Kidney (tissue), 14 donors: ENCODE data around the gene CD38. TPM values are rescaled to one million over a fixed set of nuclear protein-coding genes. Genes with fewer than 3 reads are reported as not detected.

Source experiments
- DNase-seq, 5 donors: peaks; one replicate each; pipeline ENCODE4 v3.0.0-alpha.2; 2013 to 2020
- FAIRE-seq: peaks from 2 replicates; lab custom pipeline; 2012; peaks lifted over from hg19 to GRCh38; lab: Jason Lieb, UNC
- H3K27ac ChIP-seq, 2 donors: one replicate each; pipeline ENCODE4 v1.7.0; 2013; ENCODE audit warnings: low read depth in 2 of 2, low read length in 2 of 2, inconsistent platforms in 1 of 2
- H3K27me3 ChIP-seq: one replicate; pipeline ENCODE4 v1.7.1; 2013; ENCODE audit warnings: low read length, inconsistent platforms; ENCODE audit not compliant: control insufficient read depth, insufficient read depth
- H3K36me3 ChIP-seq, 3 donors: one replicate each; pipeline versions ENCODE4 v1.7.0 to v1.7.1; 2013; ENCODE audit warnings: low read length in 3 of 3, control low read depth in 1 of 3, inconsistent platforms in 1 of 3; ENCODE audit not compliant: insufficient read depth in 3 of 3, control insufficient read depth in 2 of 3
- H3K4me1 ChIP-seq, 3 donors: one replicate each; pipeline versions ENCODE4 v1.7.0 to v1.7.1; 2013; ENCODE audit warnings: low read length in 3 of 3, inconsistent platforms in 1 of 3, low read depth in 1 of 3; ENCODE audit not compliant: control insufficient read depth in 2 of 3, insufficient read depth in 2 of 3
- H3K4me3 ChIP-seq, 3 donors: one replicate each; pipeline versions ENCODE4 v1.7.0 to v1.8.1; 2013; ENCODE audit warnings: low read length in 3 of 3, control low read depth in 1 of 3, inconsistent platforms in 1 of 3
- H3K9ac ChIP-seq, 3 donors: one replicate each; pipeline versions ENCODE4 v1.7.0 to v1.7.1; 2013; ENCODE audit warnings: low read length in 3 of 3, control low read depth in 1 of 3, inconsistent platforms in 1 of 3
- H3K9me3 ChIP-seq, 3 donors: one replicate each; pipeline versions ENCODE4 v1.7.0 to v1.7.1; 2013; ENCODE audit warnings: low read length in 3 of 3, control low read depth in 1 of 3, inconsistent platforms in 1 of 3; ENCODE audit not compliant: control insufficient read depth in 2 of 3, insufficient read depth in 1 of 3
- intact Hi-C: fragments of 100-400 bp; cut with DNase I; formaldehyde crosslinking; loops from one replicate; pipeline ENCODE4 v1.11.1; 2022
- polyA plus RNA-seq: library from polyadenylated mRNA; stranded (reverse); fragments of 350-450 nt; fragmentation: Illumina TruSeq; extraction: RNeasy Lipid Tissue Mini Kit (QIAGEN cat#74804); gene quantifications from one replicate; pipeline ENCODE4 v1.2.3, GENCODE V29; 2014; ENCODE audit warnings: low read depth, low replicate concordance; ENCODE audit not compliant: insufficient read depth
- total RNA-seq: library from RNA; stranded (reverse); fragmentation: NEBNext Ultra II Directional; extraction: Animal tissue kit (Norgen Biotek cat#: 25700); gene quantifications from one replicate; pipeline ENCODE4 v1.2.1, GENCODE V29; 2021
- TF ChIP-seq, protein P1 (sequence below): IDR thresholded peaks from 3 replicates; pipeline ENCODE4 v1.5.1; 2012; ENCODE audit warnings: mild to moderate bottlenecking, moderate library complexity, borderline replicate concordance; ENCODE audit not compliant: insufficient read depth; ENCODE audit errors: extremely low read depth
- donor health status: control.
- donor health status: control.
- donor health status: control.
- donor health status: control.
- donor health status: control.
- donor health status: DM: yes; HTN: yes; CAD: no.
- donor health status: Normal renal cell carcinoma (clear cell type).

Gene CD38
- total and polyA plus RNA-seq, 2 donors from 2014 or later: 0.15 to 8.9 TPM

DNA sequence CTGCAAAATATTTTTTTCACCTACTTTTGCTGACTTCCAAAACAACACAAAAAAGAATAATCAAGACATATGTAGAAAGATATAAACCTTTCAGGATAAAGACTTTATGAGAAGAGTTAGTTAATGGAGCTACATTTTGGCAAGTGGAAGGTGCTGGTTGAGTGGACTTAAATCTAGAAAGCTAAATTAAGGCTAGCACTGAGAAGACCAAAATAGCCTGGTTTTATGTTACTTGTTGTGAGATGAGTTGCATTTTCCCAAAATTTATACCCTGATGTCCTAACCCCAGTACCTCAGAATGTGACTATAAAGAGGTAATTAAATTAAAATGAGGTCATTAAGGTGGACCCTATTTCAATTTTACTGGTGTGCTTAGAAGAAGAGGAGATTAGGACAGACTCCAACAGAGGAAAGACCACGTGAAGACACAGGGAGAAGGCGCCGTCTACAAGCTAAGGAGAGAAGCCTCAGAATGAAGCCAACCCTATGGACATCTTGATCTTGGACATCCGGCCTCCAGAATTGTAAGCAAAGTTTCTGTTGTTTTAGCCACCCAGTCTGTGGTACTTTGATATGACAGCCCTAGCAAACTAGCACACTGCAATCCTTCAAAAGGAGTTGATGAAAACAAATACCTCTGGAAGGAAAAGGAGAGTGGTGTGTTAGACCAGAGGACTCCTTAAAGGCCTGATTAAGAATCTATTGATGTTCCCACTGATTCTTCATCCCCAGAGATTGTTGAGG, 93.0 kb downstream of the CD38 start:
- H3K4me3 ChIP-seq: no peak overlapping the region
- H3K27ac ChIP-seq: no peak overlapping the region
- no peak overlapping the region for H3K9ac ChIP-seq
- H3K9me3 ChIP-seq: no peaks in the 10 kb centered on the region
- intact Hi-C loops: no loop called here
- H3K27me3 ChIP-seq: no peaks in the 10 kb centered on the region
- DNase-seq (no peak), FAIRE-seq (no peak)
- no peaks in the 10 kb centered on the region for H3K36me3 ChIP-seq
- TF ChIP-seq, protein P1, sequence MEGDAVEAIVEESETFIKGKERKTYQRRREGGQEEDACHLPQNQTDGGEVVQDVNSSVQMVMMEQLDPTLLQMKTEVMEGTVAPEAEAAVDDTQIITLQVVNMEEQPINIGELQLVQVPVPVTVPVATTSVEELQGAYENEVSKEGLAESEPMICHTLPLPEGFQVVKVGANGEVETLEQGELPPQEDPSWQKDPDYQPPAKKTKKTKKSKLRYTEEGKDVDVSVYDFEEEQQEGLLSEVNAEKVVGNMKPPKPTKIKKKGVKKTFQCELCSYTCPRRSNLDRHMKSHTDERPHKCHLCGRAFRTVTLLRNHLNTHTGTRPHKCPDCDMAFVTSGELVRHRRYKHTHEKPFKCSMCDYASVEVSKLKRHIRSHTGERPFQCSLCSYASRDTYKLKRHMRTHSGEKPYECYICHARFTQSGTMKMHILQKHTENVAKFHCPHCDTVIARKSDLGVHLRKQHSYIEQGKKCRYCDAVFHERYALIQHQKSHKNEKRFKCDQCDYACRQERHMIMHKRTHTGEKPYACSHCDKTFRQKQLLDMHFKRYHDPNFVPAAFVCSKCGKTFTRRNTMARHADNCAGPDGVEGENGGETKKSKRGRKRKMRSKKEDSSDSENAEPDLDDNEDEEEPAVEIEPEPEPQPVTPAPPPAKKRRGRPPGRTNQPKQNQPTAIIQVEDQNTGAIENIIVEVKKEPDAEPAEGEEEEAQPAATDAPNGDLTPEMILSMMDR: no peak
- H3K4me1 ChIP-seq: no peaks in the 10 kb centered on the region

DNA sequence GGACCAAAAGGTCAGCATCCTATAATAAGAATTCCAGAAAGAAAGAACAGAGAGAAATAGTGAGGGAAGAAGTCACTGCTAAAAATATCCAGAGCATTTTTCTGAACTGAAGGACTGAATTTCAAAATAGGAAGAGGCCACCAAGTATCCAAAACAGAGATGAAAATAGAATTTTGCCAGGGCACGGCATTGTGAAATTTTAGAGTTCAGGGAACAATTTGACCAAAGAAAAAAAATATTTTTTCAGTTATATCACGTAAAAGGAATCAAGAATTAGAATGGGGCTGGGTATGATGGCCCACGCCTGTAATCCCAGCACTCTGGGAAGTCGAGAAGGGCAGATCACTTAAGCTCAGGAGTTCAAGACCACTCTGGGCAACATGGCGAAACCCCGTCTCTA, 95.0 kb downstream of the CD38 start:
- no peaks in the 10 kb centered on the region for H3K27me3 ChIP-seq
- no peak overlapping the region for H3K27ac ChIP-seq
- no peak overlapping the region for H3K4me3 ChIP-seq
- TF ChIP-seq, protein P1: no peak
- no peaks in the 10 kb centered on the region for H3K4me1 ChIP-seq
- no peaks in the 10 kb centered on the region for H3K36me3 ChIP-seq
- no peaks in the 10 kb centered on the region for H3K9me3 ChIP-seq
- DNase-seq (no peak), FAIRE-seq (no peak)
- no peak overlapping the region for H3K9ac ChIP-seq
- intact Hi-C loops: no loop called here

DNA sequence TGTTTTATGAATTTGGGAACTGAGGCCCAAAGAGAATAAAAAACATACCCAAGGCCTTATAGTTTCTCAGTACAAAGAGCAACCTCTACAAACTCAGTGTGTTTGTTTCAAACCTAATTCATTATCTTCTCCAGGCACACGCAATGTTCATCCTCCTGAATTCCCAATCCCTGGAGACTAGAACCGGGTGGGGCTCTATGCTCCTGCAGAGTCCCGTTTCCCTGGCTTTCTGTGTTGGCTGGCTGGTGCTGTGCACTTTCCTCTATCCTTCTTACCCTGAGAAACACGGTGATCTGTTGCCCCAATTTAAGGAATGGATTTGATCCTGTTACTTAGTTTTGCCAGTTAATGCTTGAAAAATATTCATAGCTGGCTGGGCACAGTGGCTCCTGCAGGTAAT, 96.5 kb downstream of the CD38 start:
- no peak for DNase-seq
- no peak for FAIRE-seq
- Histone ChIP-seq H3K27ac (no peak overlapping the region), H3K9me3 (no peaks in the 10 kb centered on the region), H3K36me3 (no peaks in the 10 kb centered on the region), H3K4me1 (no peaks in the 10 kb centered on the region), H3K9ac (no peak overlapping the region), H3K27me3 (no peaks in the 10 kb centered on the region), H3K4me3 (no peak overlapping the region)
- TF ChIP-seq, protein P1: no peak
- intact Hi-C loops: loop anchor here (5.0 kb wide), 1 partner anchor 73 kb away; no protein-coding TSS in a partner anchor
